Inferior parietal cortex (tissue), 1 donor: ENCODE measurements around the gene BOLA3.
A peak's percentile ranks its signal among the peaks of the same experiment; 100 is the strongest.
"Not testable (repeated sequence)": the region's sequence is repeated elsewhere in the genome, so short reads cannot be mapped to it uniquely, and the experiment has no call there.

Source experiments
- DNase-seq: peaks from one replicate; pipeline ENCODE4 v3.0.0-alpha.2; 2016; ENCODE audit errors: extremely low spot score

The BOLA3 gene

GRCh38 chr2:74149247-74149525, 1.5 kb upstream of the BOLA3 start:
- no peak for DNase-seq

- peak; percentile 42 for DNase-seq
Measured at GRCh38 chr2:74148457-74149246, 940 bp upstream of the BOLA3 start.

- DNase-seq, result peak; percentile 9
Measured at GRCh38 chr2:74146929-74147726, 584 bp downstream of the BOLA3 start.

- no peak for DNase-seq
Measured at GRCh38 chr2:74142340-74142739, 5.4 kb downstream of the BOLA3 start.

- no peak for DNase-seq
Measured at GRCh38 chr2:74138600-74139323, 8.9 kb downstream of the BOLA3 start.

- no peak for DNase-seq
Measured at GRCh38 chr2:74137651-74138599, 9.8 kb downstream of the BOLA3 start.

GRCh38 chr2:74131901-74132300, 15.8 kb downstream of the BOLA3 start:
- DNase-seq, result no peak

- DNase-seq, result no peak
Measured at GRCh38 chr2:74130211-74130995, 17.3 kb downstream of the BOLA3 start.

- no peak for DNase-seq
Measured at GRCh38 chr2:74128206-74128605, 19.5 kb downstream of the BOLA3 start.

- not testable (repeated sequence) for DNase-seq
Measured at GRCh38 chr2:74123955-74124354, 23.8 kb downstream of the BOLA3 start.

GRCh38 chr2:74121846-74122245, 25.9 kb downstream of the BOLA3 start:
- DNase-seq, result not testable (repeated sequence)

- peak; percentile 89 for DNase-seq
Measured at GRCh38 chr2:74119912-74120825, 27.5 kb downstream of the BOLA3 start.

- no peak for DNase-seq
Measured at GRCh38 chr2:74119339-74119738, 28.4 kb downstream of the BOLA3 start.

- DNase-seq, result no peak
Measured at GRCh38 chr2:74111380-74111779, 36.3 kb downstream of the BOLA3 start.

- no peak for DNase-seq
Measured at GRCh38 chr2:74110537-74110936, 37.2 kb downstream of the BOLA3 start.

GRCh38 chr2:74109551-74109950, 38.2 kb downstream of the BOLA3 start:
- no peak for DNase-seq

GRCh38 chr2:74107071-74107470, 40.6 kb downstream of the BOLA3 start:
- no peak for DNase-seq

GRCh38 chr2:74105413-74105812, 42.3 kb downstream of the BOLA3 start:
- DNase-seq, result no peak

- no peak for DNase-seq
Measured at GRCh38 chr2:74104839-74105238, 42.9 kb downstream of the BOLA3 start.

GRCh38 chr2:74103763-74104162, 43.9 kb downstream of the BOLA3 start:
- no peak for DNase-seq
